Activated gamma-delta T cell treated with Interleukin-2 at 50 U/mL for 16 hours (primary cell): ENCODE results near the gene ANG.
A peak's percentile ranks its signal among the peaks of the same experiment; 100 is the strongest.

Source experiments
- DNase-seq: peaks from one replicate; pipeline ENCODE4 v3.0.0-alpha.2; 2020

Gene ANG

DNA sequence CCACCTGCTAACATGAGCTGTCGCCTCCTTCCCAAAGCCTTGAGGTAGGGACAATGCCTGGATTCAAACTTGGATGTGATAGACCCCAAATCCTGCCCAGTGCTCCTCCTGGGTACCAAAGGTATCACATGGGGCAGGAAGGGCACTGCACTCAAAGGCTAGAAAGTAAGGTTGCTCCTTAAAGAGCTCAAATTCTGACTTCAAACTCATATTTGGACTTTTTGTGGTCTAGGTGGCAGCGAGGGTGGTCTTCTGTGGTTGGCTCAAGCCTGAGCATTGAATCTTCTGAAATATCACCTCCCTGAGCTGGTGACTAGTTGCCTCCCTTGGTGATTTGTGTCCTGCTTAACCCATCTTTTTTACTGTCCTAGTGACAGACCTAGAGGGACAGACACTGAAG is 12.5 kb upstream of the ANG start:
- DNase-seq = no peak

DNA sequence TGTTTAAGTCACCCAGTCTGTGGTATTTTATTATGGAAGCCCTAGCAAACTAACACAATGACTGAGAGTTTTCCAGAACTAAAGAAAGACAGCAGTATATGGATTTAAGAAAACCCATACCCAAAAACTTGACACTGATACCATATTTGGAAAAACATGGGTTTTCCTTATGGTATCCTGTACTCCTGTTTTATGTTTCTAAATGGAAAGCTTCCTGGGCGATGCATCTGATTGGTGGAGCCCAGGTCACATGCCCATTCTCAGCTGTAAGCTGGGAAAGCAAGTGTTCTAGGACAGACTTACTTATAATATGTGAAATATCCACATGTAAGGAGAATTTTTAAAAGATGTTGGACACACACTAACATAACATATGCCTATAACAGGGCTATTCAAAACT is 8.7 kb upstream of the ANG start:
- no peak for DNase-seq

DNA sequence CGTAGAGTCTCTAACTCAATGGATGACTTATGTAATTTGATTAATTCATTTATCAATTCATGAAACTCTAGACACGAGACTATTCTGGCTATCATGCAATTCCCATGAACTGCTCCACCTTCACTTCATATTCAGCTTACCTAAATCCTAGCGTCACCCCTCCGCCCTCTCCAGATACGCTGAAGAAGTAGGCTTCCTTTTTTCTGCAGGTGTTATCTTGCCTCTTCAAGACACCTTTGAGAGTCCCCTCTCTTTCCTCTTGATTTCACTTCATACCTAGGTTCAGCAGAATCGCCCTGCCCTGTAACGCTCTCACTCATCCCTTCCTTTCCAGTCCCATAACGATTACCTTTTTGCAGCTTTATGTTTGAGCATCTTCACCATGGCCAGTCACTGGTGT is 8.2 kb upstream of the ANG start:
- DNase-seq = no peak

DNA sequence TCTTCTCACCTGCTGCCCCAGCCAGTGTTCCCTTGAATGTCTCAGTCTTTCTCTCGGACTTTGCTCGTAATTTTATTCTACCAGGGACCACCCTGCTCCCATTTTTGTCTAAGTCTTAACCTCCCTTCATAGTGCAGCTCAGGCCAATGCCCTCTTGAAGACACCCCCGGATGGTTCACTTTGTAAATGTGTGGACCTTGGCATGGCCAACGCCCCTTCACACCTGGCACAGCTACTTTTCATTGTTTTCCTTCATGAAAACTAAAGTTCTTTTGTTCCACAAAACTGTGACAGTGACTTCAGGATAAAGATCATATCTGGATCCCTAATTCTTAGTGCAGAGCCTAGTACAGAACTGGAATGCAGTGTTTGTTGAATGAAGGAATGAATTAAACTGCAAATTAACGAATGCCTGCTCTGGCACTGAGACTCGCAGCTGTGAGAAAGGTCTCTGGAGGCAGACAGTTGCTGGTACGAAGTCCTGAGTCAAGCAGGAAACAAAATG is 7.7 kb upstream of the ANG start:
- peak; percentile 46 for DNase-seq

DNA sequence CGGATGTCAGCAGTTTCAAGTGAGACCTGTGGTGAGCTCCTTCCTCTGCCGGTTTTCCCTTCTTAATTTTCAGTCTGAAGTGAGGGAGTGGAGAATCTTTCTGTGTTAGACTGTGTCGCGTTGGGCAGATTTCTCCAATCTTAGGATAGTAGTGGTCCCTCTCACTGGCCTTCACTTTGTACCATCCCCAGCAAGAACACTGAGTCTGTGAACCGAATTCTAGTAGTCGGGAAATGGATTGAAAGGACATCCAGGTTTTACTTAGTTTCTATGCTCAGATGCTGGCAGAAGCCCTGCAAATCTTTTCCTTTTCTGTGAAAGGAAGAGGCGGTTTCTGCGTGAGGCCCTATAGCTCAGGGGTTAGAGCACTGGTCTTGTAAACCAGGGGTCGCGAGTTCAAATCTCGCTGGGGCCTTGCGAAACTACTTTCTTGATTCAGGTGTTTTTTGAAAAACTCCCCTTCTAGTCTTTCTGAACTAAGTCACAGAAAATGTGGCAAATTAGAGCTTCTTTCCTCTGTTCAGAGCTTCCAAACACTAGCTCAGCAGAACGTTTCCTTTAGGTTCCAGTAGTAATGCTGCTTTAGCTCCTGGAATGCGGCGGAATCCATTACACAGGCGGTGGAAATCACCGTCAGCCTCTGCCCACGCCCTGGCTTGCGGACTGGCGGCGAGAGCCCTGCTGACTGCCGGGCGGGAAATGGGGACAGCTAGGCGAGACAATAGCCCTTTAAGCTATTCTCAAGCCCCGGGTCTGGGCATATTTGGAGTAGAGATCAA is 7.0 kb upstream of the ANG start:
- DNase-seq = peak; percentile 82

DNA sequence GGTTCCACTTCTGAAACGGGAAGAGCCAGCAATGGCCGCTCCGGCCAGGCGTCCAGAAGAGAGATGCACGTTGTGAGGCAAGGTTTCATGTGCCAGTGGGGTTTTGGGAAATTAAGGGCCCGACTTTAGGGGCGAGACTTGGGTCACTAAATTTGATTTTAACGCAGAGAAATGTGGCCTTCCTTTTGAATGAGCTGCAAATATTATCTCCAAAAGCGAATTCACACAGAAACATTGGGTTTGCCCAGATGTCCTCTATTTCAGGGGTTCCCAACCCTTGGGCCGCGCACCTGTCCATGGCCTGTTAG is 6.5 kb upstream of the ANG start:
- no peak for DNase-seq

DNA sequence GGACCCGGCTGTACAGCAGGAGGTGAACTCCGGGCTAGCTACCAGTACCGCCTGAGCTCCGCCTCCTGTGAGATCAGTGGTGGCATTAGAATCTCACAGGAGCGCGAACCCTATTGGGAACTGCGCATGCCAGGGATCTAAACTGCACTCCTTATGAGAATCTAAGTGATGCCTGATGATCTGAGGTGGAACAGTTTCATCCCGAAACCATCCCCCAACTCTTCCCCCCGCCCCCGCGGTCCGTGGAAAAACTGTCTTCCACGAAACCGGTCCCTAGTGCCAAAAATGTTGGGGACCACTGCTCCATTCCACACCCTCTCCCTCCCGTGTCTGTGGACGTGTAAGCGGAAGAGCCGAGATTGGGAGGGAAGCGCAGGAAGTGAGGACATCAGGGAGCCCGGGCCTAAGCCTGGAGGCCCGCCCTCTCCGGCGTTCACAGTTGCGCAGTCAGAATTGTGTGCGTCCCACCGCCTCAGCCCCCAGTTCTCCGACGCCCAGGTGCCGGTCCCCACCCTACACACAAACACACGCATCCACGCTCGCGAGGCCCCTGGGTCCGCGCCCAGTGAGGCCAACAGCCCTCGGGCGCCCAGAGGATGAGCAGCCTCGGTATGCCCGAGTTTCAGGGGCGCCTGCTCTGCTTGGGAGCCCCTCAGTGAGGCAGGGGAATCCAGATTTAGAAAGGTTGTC is 6.0 kb upstream of the ANG start:
- peak; percentile 74 for DNase-seq

DNA sequence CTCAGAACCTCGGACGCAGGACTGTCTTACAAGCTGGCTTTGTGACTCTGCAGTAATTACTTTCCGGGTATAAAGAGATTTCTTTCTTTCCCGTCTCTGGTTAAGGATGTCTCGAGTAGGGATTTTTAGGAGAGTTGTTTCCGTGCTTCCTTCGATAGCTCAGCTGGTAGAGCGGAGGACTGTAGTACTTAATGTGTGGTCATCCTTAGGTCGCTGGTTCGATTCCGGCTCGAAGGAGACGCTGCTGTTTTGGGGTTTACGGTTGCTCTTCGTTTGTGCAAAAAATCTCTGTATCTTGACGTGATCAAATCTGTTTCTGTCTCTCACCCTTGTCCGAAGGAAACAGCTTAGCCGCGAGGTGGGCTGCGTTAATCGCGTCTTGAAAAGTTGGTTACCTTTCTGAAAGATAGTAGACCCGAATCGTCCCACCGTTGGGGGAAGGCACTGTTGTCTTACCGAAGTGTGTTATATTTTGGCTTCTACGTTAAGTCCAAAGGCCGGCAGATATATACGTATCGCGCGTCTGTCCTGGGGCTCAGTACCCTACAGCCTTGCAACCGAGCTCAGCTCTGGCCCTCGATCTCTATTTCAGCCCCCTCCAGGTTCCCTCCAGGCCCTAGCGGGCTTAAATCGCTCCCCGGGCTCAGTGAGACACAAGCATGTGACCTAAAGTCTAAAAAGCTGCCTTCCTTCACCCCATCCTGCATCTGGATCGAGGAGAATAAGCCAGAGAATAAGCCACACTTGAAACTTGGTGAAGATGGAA is 5.3 kb upstream of the ANG start:
- DNase-seq = peak; percentile 68

DNA sequence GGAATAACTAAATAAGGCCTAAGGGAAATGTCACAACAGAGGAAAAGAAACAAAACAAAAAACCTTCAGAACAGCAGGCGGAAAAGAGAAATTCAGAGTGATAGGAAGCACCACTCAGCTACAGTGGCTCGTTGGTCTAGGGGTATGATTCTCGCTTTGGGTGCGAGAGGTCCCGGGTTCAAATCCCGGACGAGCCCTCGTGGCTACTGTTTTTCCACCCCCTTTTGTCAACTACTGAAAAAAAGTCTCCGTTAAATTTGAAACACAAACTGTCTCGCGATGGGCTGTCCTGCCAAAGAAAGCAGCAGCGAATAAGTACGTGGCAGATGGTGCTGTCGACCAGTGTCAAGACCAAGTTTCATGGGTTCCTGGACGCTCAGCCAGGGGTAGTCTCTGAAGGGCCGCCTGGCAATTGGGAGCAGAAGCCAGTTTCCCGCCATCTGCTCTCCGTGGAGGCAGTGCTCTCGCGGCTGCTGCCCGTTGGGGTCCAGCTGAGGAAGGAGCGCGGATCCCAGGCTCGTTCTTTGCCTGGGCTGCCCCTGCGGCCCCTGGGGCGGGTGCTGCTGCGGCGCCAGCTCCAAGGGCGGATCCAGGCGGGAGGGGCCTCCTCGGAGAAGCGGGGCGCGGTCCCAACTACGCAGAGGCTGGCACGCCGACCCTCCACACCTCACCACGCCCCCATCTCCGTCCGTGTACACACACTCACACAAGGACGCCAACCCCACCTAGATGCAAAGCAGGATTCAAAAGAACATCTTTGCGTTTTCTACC is 4.5 kb upstream of the ANG start, which contains the start of gene RNASE4:
RNASE4 (plus strand) TSS at position 670 of the 771 bp plus-strand sequence. CDS start 14,812 bp downstream, outside the sequence.
- DNase-seq = peak; percentile 78

DNA sequence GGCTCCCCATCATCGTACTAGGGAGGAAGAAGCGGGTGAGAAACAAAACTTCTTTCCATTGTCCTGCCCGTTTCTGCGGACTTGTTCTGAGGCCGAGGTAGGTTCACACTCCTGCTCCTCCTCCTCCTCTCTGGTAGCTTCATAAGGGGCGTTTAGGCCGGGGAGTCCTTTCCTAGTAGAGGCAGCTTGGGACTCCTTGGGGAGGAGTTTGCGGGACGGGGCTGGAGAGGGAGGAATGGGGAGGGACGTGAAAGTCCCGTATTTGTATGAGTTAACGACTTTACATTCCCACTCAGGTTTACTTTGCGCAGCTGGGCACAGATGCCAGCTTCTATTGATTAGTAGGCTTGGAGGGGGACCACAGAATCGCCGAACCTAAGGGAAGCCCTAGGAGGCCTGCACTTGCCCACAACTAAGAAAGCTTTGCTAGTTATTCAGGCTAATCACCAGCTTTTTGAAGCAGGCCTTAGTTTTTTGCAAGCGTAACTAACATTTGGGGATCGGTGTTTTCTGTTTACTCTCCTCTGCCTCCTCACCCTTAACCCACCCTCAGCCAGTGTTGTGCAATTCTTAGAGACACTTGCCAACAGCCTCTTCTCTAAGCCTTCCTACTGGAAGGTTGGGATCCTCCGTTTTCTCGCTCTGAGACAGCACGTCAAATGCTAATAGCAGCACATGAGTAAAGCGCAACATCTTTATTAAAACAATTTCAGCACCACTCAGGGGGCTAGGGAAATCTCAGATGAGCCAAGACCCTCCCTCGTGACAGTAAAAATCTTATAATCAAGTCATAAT is 3.7 kb upstream of the ANG start:
- DNase-seq = no peak

DNA sequence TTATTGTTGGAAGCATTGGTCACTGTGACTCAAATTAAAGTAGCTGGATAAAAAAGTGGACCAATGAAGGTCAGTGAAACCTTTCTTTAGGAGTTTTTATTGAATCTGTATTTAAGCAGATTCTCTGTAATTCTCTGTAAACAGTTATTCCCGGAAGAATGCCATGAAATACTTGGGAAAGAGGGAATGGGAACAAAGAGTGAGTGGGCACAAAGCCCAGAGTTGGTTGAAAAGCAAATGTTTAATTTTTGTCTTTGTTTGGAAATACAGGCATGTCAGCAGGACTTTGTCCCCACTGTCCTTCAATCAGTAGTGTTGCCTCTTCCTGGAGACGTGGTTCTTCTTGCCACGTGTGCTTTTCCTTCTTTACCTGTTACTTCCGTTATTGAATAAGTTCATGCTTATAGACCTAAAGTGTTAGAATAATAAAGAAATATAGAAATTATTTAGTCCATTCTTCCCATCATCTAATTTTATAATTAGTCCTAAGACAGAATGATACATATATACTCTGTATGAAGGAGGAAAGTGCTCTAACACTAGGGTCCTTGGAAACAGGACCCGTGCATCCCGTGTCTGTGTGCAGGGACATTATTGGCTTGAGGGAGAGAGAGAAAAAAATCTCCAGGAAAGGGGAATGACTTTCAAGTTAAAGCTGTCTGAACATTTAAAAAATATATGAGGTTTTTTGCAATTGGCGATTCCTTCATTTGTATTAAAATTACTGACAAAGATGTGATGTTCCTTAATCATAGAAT is 2.0 kb upstream of the ANG start:
- DNase-seq = no peak

DNA sequence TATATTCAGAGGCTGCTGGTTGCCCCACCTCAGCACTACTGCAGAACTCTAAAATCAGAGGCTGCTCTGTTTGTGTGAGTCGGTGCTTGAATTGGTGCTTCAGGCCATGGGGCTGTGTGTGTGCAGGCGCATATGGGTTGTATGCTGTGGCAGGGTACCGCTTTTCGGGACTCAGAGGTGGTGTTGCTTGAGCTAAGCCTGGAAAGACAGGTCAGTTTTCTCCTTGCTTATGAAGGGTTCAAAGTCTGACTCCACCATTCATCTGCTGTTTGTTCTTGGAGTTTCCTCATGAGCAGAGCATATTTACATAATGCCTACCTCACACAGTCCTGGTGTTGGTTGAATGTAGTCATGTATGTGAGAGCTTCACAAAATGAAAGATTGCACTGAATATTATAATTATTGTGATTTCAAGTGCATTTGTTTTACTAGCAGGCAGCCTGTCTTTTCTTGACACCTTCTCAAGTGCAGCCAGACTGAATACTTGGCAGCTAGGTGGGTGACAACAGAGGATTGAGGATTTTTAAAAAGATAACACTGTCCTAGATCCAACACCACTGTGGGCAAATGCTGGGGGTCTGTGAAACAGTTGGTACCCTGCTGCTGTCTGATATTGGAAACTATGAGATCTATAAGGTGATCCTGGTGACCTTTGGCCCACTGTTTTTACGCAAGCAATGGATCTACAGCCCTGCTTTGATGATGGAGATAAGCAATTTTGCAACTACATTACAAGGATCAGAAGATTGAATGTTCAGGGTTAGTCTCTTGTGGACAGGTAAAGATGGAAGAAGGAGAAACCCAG is 1.0 kb upstream of the ANG start:
- no peak for DNase-seq

DNA sequence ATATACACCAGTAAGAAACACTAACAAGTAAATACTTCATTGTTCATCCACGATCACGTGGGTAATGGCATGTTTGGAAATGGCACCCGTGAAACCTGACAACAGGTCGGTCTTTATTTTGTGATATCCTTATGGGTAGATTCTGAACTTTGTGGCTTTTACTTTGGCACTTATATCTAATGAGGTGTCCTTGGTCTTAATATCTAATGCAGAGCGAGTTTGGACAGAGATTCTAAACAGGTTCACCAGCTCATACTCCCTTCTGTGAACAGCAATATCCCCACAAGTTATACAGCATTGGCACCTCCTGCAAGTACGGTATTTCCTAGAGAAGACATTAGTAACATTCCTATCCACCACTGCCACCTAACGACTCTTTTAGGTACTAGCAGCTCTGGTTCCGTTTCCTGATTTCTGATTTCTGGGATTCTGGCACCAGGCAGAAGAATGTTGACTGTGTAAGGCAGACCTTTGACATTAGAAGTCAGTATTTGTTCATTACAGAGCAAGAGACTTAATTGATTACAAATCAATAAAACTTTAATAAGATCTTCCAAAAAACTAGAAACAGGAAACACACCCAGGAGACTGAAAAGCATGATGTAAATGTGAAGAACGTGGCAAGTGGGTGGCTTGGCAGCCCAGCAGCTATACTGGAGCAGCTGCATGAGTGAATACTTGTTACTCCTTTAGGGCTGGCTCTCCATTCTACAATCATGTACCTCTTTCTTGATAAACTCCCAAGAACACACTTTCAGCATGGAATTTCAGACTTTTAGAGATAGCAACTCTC is 2.5 kb downstream of the ANG start:
- DNase-seq = peak; percentile 35

DNA sequence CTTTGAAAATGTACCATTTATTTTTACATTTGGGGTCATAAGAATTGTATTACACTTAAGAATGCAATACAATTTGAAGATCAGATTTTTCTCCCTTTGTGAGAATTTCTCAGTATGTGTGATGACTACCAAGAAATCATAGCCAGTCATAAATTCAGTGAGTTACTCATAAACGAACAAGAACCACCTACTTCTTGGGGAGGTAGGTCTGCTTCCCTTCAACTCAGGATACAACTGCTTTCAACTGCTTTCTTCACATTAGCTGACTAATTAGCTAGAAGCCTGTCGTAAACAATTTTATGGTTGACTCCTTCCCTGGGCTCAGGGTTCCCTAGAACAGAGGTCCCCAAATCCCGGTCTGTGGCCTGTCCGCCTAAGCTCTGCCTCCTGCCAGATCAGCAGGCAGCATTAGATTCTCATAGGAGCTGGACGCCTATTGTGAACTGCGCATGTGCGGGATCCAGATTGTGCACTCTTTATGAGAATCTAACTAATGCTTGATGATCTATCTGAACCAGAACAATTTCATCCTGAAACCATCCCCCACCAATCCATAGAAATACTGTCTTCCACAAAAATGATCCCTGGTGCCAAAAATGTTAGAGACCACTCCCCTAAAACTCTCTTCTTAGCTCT is 3.7 kb downstream of the ANG start:
- no peak for DNase-seq

DNA sequence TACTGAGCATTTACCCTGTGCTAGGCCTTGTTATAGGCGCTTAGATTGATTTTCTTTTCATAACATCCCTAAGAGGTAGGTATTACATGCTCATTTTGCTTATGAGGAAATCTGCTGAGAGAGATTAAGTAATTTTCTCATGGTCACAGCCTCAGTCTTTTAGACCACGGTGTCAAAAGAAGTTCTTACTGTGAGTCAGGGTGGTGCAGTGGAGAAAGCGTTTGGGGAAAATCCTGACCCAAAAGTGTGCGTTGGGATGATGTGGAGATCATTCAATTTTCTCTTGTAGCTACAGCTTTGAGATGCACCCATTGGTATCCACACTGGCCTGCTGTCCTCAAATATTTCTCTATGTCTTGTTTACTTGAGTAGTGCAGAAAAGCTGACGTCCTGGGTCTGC is 8.2 kb downstream of the ANG start:
- no peak for DNase-seq

DNA sequence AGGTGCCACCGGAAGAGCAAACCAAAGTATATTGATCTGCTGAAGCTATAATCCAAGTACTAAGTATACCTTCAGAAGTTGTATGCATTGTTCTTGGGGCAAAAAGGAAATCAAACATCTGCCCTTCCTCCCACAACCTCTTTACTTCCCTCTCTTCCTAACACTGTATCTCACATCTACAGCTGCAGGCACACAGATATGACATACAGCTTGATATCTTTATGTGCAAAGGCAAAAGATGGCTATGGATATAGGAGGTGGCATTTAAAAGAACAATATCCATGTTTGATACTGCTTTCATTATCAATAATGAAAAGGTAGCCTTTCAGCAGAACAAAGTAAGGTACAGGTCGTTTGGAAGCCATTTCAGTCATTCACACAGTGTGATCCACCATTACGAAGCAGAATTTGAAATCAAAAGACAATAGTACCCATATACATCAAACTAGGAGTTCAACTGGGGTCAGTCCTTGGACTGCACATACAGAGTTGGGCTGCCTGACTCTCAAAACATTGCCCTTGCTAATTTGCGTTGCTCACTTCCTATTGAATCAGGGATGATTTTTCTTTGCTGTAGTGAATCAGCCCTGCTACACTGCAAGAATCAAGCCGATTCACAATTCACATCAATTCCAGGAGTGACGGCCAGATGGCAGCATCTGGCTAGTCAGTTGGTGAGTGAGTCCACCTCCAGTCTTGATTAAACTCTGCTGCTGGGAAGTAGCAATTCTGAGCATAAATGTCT is 8.9 kb downstream of the ANG start:
- peak; percentile 60 for DNase-seq

DNA sequence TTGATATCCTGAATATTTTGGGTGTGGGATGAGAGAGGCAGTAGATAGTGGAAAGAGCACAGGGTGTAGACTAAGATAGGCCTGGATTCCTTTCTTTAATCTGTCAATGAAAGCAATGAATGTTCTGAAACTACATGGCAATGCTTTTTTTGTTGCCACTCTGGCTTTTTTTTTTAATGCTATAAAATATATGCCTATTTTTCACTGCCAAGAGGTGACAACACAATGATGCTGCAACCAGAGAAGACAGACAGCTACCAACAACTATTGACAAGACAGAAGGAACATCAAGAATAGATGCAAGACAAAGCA is 9.4 kb downstream of the ANG start:
- DNase-seq = no peak

DNA sequence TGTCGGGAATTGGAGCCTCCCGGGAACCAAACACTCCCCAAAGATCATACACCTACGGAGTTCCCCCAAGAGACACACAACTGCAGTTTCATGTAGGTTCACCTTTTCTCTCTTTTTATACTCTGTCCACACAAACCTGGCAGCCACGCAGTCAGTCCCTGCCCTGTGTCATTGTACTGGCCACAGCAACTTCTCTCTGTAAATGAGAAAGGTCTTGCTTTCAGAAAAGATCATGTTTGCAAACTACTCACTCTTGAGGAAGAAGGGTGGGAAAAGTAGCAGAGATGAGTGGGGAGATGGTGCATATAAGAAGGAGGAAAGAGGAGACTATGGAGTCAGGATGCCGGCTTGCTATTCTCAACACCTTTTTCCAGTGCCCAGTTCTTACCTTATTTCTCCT is 10.4 kb downstream of the ANG start:
- DNase-seq = no peak

DNA sequence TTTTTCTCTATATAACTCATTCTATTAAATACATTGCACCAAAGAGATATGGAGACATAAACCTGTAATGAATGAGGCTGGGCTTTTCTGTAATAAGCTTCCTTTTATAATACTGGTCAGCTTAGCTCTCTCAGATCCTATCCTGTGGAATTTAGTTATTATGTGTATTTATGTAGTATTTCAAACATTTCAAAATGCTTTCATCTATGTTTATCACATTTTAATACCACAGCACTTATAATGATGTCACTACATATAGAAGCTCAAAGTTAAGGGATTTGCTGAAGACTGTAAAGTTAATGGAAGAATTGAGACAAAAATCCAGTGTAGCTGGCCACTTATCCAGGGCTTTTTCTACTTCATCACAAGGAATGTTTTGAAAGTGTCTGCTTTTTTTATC is 11.4 kb downstream of the ANG start:
- DNase-seq = no peak
